CD4-positive, alpha-beta memory T cell (primary cell): ENCODE data around the gene VSTM2B. TPM values are rescaled to one million over a fixed set of nuclear protein-coding genes. Genes with fewer than 3 reads are reported as not detected.

Experiments used
- CTCF ChIA-PET: fragments of 350-600 bp; sonication (Branson Sonifier 250); formaldehyde crosslinking; loops from one replicate; lab custom pipeline; 2021; ENCODE audit warnings: inconsistent platforms; ENCODE audit not compliant: partially characterized antibody; lab: Charles Lee
- POLR2A ChIA-PET: fragments of 350-600 bp; sonication (Branson Sonifier 250); formaldehyde crosslinking; loops from one replicate; lab custom pipeline; 2021; ENCODE audit not compliant: partially characterized antibody; lab: Charles Lee
- DNase-seq, 5 donors: peaks; one replicate each; pipeline versions ENCODE4 v3.0.0 to v3.0.0-alpha.2; 2020 to 2022; ENCODE audit warnings: mixed read lengths in 1 of 5
- H3K27ac ChIP-seq: one replicate; pipeline ENCODE4 v1.7.0; 2013; ENCODE audit warnings: low read depth, low read length
- H3K27me3 ChIP-seq: 2 replicates; pipeline ENCODE4 v1.7.0; 2013; ENCODE audit warnings: mild to moderate bottlenecking, low read length, moderate library complexity; ENCODE audit not compliant: insufficient read depth
- H3K36me3 ChIP-seq: 2 replicates; pipeline ENCODE4 v1.7.0; 2013; ENCODE audit warnings: mild to moderate bottlenecking, low read length, moderate library complexity; ENCODE audit not compliant: insufficient read depth
- H3K4me1 ChIP-seq: 2 replicates; pipeline ENCODE4 v1.7.0; 2013; ENCODE audit warnings: mild to moderate bottlenecking, low read length, moderate library complexity; ENCODE audit not compliant: insufficient read depth
- H3K4me3 ChIP-seq, 2 donors: one replicate each; pipeline ENCODE4 v1.7.0; 2013; ENCODE audit warnings: low read length in 2 of 2, mild to moderate bottlenecking in 1 of 2
- H3K9me3 ChIP-seq, 2 donors: one replicate each; pipeline ENCODE4 v1.7.0; 2013; ENCODE audit warnings: low read length in 2 of 2, control low read depth in 1 of 2; ENCODE audit not compliant: control insufficient read depth in 1 of 2
- H3K27ac Mint-ChIP-seq, 7 donors: one replicate each; pipeline ENCODE4 v1.8.0; 2020 to 2021; ENCODE audit warnings: mixed read lengths in 7 of 7, mild to moderate bottlenecking in 6 of 7, inconsistent platforms in 3 of 7, moderate library complexity in 3 of 7
- H3K27me3 Mint-ChIP-seq, 2 donors: one replicate each; pipeline ENCODE4 v1.8.0; 2020 to 2021; ENCODE audit warnings: mixed read lengths in 2 of 2
- H3K36me3 Mint-ChIP-seq, 2 donors: one replicate each; pipeline ENCODE4 v1.8.0; 2020 to 2021; ENCODE audit warnings: mixed read lengths in 2 of 2, inconsistent platforms in 1 of 2, mild to moderate bottlenecking in 1 of 2
- H3K4me1 Mint-ChIP-seq, 4 donors: one replicate each; pipeline ENCODE4 v1.8.0; 2020 to 2021; ENCODE audit warnings: mixed read lengths in 4 of 4, mild to moderate bottlenecking in 1 of 4
- H3K4me3 Mint-ChIP-seq, 8 donors: one replicate each; pipeline ENCODE4 v1.8.0; 2020 to 2021; ENCODE audit warnings: mixed read lengths in 8 of 8, mild to moderate bottlenecking in 7 of 8, moderate library complexity in 6 of 8, inconsistent platforms in 3 of 8
- H3K9me3 Mint-ChIP-seq, 8 donors: one replicate each; pipeline ENCODE4 v1.8.0; 2020 to 2021; ENCODE audit warnings: mixed read lengths in 8 of 8, mild to moderate bottlenecking in 5 of 8, inconsistent platforms in 3 of 8, moderate library complexity in 1 of 8
- intact Hi-C: fragments of 100-400 bp; cut with micrococcal nuclease; formaldehyde crosslinking; loops from one replicate; pipeline ENCODE4 v1.15.1; 2023
- polyA plus RNA-seq, 2 donors: library from polyadenylated mRNA; unstranded; fragments of 300-500 nt; fragmentation: Illumina TruSeq; gene quantifications; one replicate each; pipeline ENCODE4 v1.2.3, GENCODE V29; 2021
- total RNA-seq, 2 experiments: library from RNA; stranded (reverse); gene quantifications; one replicate each; pipeline ENCODE4 v1.2.3, GENCODE V29; 2021

VSTM2B gene
- total and polyA plus RNA-seq, 4 experiments from 2014 or later: not detected

DNA sequence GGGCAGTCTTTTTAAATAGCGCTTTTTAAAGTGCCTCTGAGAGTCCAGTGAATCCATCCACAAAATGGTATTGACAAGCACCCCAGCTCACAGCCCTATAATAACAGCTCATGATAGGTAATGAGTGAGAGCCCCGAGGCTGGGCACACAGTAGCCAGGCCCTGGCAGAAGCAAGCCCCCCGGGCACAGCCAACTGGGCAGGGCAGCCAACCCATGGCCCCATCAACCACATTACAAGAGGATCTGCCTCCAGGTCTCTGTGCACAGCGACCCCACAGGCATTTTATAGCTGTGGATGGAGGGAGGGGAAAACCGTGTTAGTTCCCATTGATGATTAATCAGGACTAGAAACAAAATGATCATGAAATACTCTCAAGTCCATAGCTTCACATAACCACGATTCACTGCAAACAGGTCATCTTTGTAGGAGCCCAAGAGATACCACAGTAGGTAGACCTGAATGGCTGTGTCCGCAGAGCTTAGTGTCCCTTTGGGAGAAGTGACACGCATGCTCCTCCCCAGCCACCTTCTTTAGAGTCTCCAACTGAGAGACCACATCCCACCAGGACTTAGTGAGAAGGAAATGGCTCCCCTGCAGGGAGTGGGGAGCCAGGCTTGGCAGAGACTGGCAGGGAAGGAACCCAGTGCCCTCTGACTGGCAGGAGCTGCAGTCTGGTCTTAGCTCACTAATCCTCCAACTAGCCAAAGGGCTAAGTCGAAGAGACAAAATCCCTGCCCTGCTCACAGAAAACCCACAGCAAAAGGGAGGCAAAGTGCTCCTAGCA is 4.3 kb upstream of the VSTM2B start:
- intact Hi-C loops: no loop called here

GRCh38 chr19:29523568-29523967 is 2.2 kb upstream of the VSTM2B start:
- CTCF ChIA-PET: no interaction called here
- no peaks in the 10 kb centered on the region for H3K9me3 ChIP-seq
- Mint-ChIP-seq H3K9me3 (peaks cover 0 to 2% (median 0%) of the 10 kb centered on the region in 8 donors), H3K27me3 (peaks cover 39 to 49% of the 10 kb centered on the region in 2 donors), H3K27ac (peak overlapping the region in 1 of 7 donors; percentile 34), H3K4me1 (peaks cover 5 to 21% (median 11%) of the 10 kb centered on the region in 4 donors), H3K4me3 (peak overlapping the region in 4 of 8 donors; percentile 2 to 48 (median 34)), H3K36me3 (no peaks in the 10 kb centered on the region)
- no peak overlapping the region for H3K4me3 ChIP-seq
- H3K27ac ChIP-seq: no peak overlapping the region
- H3K36me3 ChIP-seq: no peaks in the 10 kb centered on the region
- intact Hi-C loops: no loop called here
- no peaks in the 10 kb centered on the region for H3K27me3 ChIP-seq
- POLR2A ChIA-PET: no interaction called here
- no peak for DNase-seq
- H3K4me1 ChIP-seq: peaks cover 20% of the 10 kb centered on the region

More for the DNA sequence above, 4.3 kb upstream of the VSTM2B start:
- Histone ChIP-seq H3K4me1 (no peaks in the 10 kb centered on the region), H3K36me3 (no peaks in the 10 kb centered on the region), H3K4me3 (no peak overlapping the region), H3K27me3 (no peaks in the 10 kb centered on the region), H3K9me3 (no peaks in the 10 kb centered on the region), H3K27ac (no peak overlapping the region)
- Mint-ChIP-seq H3K27ac (no peak overlapping the region), H3K9me3 (peaks cover 0 to 2% (median 0%) of the 10 kb centered on the region in 8 donors), H3K4me1 (peaks cover 2 to 9% (median 5%) of the 10 kb centered on the region in 4 donors), H3K27me3 (peaks cover 33 to 40% of the 10 kb centered on the region in 2 donors), H3K4me3 (no peak overlapping the region), H3K36me3 (no peaks in the 10 kb centered on the region)
- ChIA-PET CTCF (interaction anchor here (0.6 kb wide), 1 partner anchor 1702 kb away, joined by 3 read pairs; no protein-coding TSS in a partner anchor), POLR2A (no interaction called here)
- DNase-seq: no peak

GRCh38 chr19:29524201-29524911 is 1.4 kb upstream of the VSTM2B start:
- H3K27ac Mint-ChIP-seq: no peak overlapping the region
- H3K27ac ChIP-seq: no peak overlapping the region
- CTCF ChIA-PET: no interaction called here
- H3K9me3 ChIP-seq: no peaks in the 10 kb centered on the region
- H3K27me3 Mint-ChIP-seq: peaks cover 42 to 51% of the 10 kb centered on the region in 2 donors
- DNase-seq: no peak
- peaks cover 25% of the 10 kb centered on the region for H3K4me1 ChIP-seq
- peak overlapping the region in 5 of 8 donors; percentile 23 to 72 (median 53) for H3K4me3 Mint-ChIP-seq
- no peaks in the 10 kb centered on the region for H3K36me3 ChIP-seq
- POLR2A ChIA-PET: no interaction called here
- H3K36me3 Mint-ChIP-seq: no peaks in the 10 kb centered on the region
- peaks cover 6 to 27% (median 16%) of the 10 kb centered on the region in 4 donors for H3K4me1 Mint-ChIP-seq
- H3K9me3 Mint-ChIP-seq: peaks cover 0 to 3% (median 0%) of the 10 kb centered on the region in 8 donors
- intact Hi-C loops: no loop called here
- no peak overlapping the region for H3K4me3 ChIP-seq
- H3K27me3 ChIP-seq: no peaks in the 10 kb centered on the region

DNA sequence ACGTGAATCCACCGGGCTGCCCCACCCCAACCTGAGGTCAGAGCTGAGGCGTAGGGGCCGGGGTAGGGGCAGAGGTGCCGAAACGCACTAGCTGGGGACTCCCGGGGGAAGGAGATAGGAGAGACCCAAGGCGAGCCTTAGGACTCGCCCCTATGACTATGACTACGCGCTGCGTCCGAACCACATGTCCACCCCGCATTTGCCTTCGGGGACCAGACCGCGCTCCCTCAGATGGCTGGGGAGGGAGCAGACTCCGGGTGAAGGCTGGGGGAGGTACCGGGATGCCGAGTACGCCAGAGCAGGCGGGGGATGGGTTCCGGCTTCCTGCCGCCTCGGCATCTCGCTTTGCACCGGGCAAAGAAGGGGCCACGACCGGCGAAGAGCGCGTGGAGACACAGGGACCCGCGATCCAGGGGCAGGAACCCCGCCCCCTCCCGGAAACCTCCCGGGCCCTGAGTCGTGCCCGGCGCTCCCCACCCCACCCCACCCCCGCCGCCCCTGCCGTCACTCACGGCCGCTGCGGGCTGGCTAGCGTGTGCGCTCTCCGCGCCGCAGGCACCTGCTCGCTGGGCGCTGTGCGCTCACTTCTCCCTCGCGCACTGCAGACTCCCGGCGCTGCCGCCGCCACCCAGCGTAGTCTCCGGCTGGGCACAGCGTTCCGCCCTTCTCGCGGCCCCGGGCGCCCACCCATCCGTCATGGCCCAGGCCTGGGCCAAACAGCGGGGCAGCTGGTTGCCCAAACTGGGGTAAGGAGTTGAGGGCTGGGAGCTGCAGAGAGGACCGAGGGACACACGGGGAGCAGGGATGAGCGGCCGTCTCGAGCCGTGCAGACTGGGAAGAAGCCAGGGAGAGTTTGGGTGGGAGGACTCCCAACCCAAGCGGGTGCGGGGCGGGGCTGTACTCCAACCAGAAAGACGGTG is 622 bp upstream of the VSTM2B start:
- Mint-ChIP-seq H3K27ac (no peak overlapping the region), H3K36me3 (no peaks in the 10 kb centered on the region), H3K27me3 (peaks cover 42 to 48% of the 10 kb centered on the region in 2 donors), H3K4me1 (peaks cover 7 to 31% (median 19%) of the 10 kb centered on the region in 4 donors), H3K4me3 (peak overlapping the region in 7 of 8 donors; percentile 66 to 75 (median 69)), H3K9me3 (peaks cover 0 to 4% (median 0%) of the 10 kb centered on the region in 8 donors)
- no peaks in the 10 kb centered on the region for H3K36me3 ChIP-seq
- CTCF ChIA-PET: no interaction called here
- intact Hi-C loops: loop anchor here (5.0 kb wide), 1 partner anchor 167 kb away; no protein-coding TSS in a partner anchor
- H3K9me3 ChIP-seq: no peaks in the 10 kb centered on the region
- no peaks in the 10 kb centered on the region for H3K27me3 ChIP-seq
- no peak for DNase-seq
- no peak overlapping the region for H3K27ac ChIP-seq
- peaks cover 25% of the 10 kb centered on the region for H3K4me1 ChIP-seq
- H3K4me3 ChIP-seq: no peak overlapping the region
- POLR2A ChIA-PET: no interaction called here

- peaks cover 7 to 31% (median 19%) of the 10 kb centered on the region in 4 donors for H3K4me1 Mint-ChIP-seq
- intact Hi-C loops: loop anchor here (5.0 kb wide), 1 partner anchor 165 kb away; no protein-coding TSS in a partner anchor
- peaks cover 43 to 48% of the 10 kb centered on the region in 2 donors for H3K27me3 Mint-ChIP-seq
- Histone ChIP-seq H3K4me1 (peaks cover 25% of the 10 kb centered on the region), H3K27ac (no peak overlapping the region), H3K4me3 (no peak overlapping the region), H3K36me3 (no peaks in the 10 kb centered on the region), H3K27me3 (peaks cover 4% of the 10 kb centered on the region), H3K9me3 (no peaks in the 10 kb centered on the region)
- DNase-seq: no peak
- H3K9me3 Mint-ChIP-seq: peaks cover 0 to 6% (median 0%) of the 10 kb centered on the region in 8 donors
- ChIA-PET POLR2A (no interaction called here), CTCF (no interaction called here)
- no peaks in the 10 kb centered on the region for H3K36me3 Mint-ChIP-seq
- peak overlapping the region in 7 of 8 donors; percentile 27 to 78 (median 48) for H3K4me3 Mint-ChIP-seq
- no peak overlapping the region for H3K27ac Mint-ChIP-seq
Measured at GRCh38 chr19:29526730-29527499, 1.1 kb downstream of the VSTM2B start.
